HG02763 (cell line): ENCODE measurements around the gene PRKG1.
"Not testable (repeated sequence)": the region's sequence is repeated elsewhere in the genome, so short reads cannot be mapped to it uniquely, and the experiment has no call there.

Experiments used
- ATAC-seq: cut with Tn5 transposase; IDR thresholded peaks from one replicate; pipeline ENCODE4 v1.9.1; 2021; ENCODE audit warnings: mild to moderate bottlenecking, moderate library complexity; ENCODE audit not compliant: unreplicated experiment

PRKG1 gene

GRCh38 chr10:51405580-51406351 is 331.5 kb downstream of the PRKG1 start:
- no peak for ATAC-seq

GRCh38 chr10:51406581-51406980 is 332.3 kb downstream of the PRKG1 start:
- no peak for ATAC-seq

GRCh38 chr10:51416494-51416893 is 342.2 kb downstream of the PRKG1 start:
- no peak for ATAC-seq

GRCh38 chr10:51419196-51420093 is 345.2 kb downstream of the PRKG1 start:
- no peak for ATAC-seq

GRCh38 chr10:51421853-51422252 is 347.6 kb downstream of the PRKG1 start:
- no peak for ATAC-seq

- peak; percentile 67 for ATAC-seq
Measured at GRCh38 chr10:51422311-51423120, 348.2 kb downstream of the PRKG1 start.

- no peak for ATAC-seq
Measured at GRCh38 chr10:51423121-51423452, 348.8 kb downstream of the PRKG1 start.

GRCh38 chr10:51425431-51425830 is 351.1 kb downstream of the PRKG1 start:
- ATAC-seq, result no peak

- ATAC-seq, result no peak
Measured at GRCh38 chr10:51427758-51428157, 353.5 kb downstream of the PRKG1 start.

GRCh38 chr10:51430506-51430905 is 356.2 kb downstream of the PRKG1 start:
- ATAC-seq, result no peak

- no peak for ATAC-seq
Measured at GRCh38 chr10:51433949-51434475, 359.7 kb downstream of the PRKG1 start.

GRCh38 chr10:51436805-51437204 is 362.5 kb downstream of the PRKG1 start:
- no peak for ATAC-seq

- ATAC-seq, result no peak
Measured at GRCh38 chr10:51439645-51440044, 365.4 kb downstream of the PRKG1 start.

GRCh38 chr10:51445588-51445987 is 371.3 kb downstream of the PRKG1 start:
- no peak for ATAC-seq

GRCh38 chr10:51447119-51447518 is 372.8 kb downstream of the PRKG1 start:
- no peak for ATAC-seq

GRCh38 chr10:51455762-51456161 is 381.5 kb downstream of the PRKG1 start:
- not testable (repeated sequence) for ATAC-seq

- no peak for ATAC-seq
Measured at GRCh38 chr10:51459476-51459875, 385.2 kb downstream of the PRKG1 start.

- no peak for ATAC-seq
Measured at GRCh38 chr10:51462076-51462779, 387.9 kb downstream of the PRKG1 start.

- ATAC-seq, result no peak
Measured at GRCh38 chr10:51468424-51468823, 394.1 kb downstream of the PRKG1 start.

- ATAC-seq, result no peak
Measured at GRCh38 chr10:51469686-51470085, 395.4 kb downstream of the PRKG1 start.
